Panc1 (cell line): ENCODE results near the gene RIPK3. TPM values are rescaled to one million over a fixed set of nuclear protein-coding genes. Genes with fewer than 3 reads are reported as not detected.
"Not testable (repeated sequence)": the region's sequence is repeated elsewhere in the genome, so short reads cannot be mapped to it uniquely, and the experiment has no call there.

Experiments used
- ATAC-seq: fragments of 200-7000 bp; cut with Tn5 transposase; 2 replicates; pipeline ENCODE4 v1.9.1; 2020; ENCODE audit warnings: mild to moderate bottlenecking, moderate library complexity
- BruUV-seq: library from RNA; stranded (reverse); fragments of 400-500 nt; replicated peaks from 2 replicates; lab custom pipeline; 2021; lab: Mats Ljungman, UMichigan
- CTCF ChIA-PET: fragments of 300-600 bp; sonication (Branson Sonifier 250); formaldehyde crosslinking; loops from one replicate; lab custom pipeline; 2022; ENCODE audit warnings: antibody characterized with exemption; lab: Charles Lee
- POLR2A ChIA-PET: fragments of 300-600 bp; sonication (Branson Sonifier 250); formaldehyde crosslinking; loops from one replicate; lab custom pipeline; 2022; ENCODE audit warnings: antibody characterized with exemption; lab: Charles Lee
- DNase-seq: peaks from one replicate; pipeline ENCODE4 v3.0.0-alpha.2; 2010; ENCODE audit warnings: low read depth, low spot score
- H3K27ac ChIP-seq: 2 replicates; pipeline ENCODE4 v1.5.1; 2011; ENCODE audit warnings: mild to moderate bottlenecking, low read length, inconsistent platforms
- H3K27me3 ChIP-seq: fragments of 200-500 bp; sonication (Bioruptor generic); 2 replicates; pipeline ENCODE4 v1.6.0; 2014; ENCODE audit warnings: low read length, inconsistent platforms; ENCODE audit not compliant: control insufficient read depth, insufficient read depth
- H3K36me3 ChIP-seq: fragments of 200-500 bp; sonication (Bioruptor generic); 2 replicates; pipeline ENCODE4 v1.5.1; 2014; ENCODE audit warnings: inconsistent platforms, mild to moderate bottlenecking, low read length, moderate library complexity; ENCODE audit not compliant: control insufficient read depth, insufficient read depth
- H3K4me1 ChIP-seq: 2 replicates; pipeline ENCODE4 v1.5.1; 2011; ENCODE audit warnings: inconsistent platforms, mild to moderate bottlenecking, low read length, moderate library complexity; ENCODE audit not compliant: control insufficient read depth, insufficient read depth
- H3K4me3 ChIP-seq, 2 experiments: 2 replicates each; pipeline ENCODE4 v1.5.1; 2011 to 2012; ENCODE audit warnings: low read depth in 2 of 2, low read length in 2 of 2, mild to moderate bottlenecking in 2 of 2, inconsistent platforms in 1 of 2, moderate library complexity in 1 of 2
- H3K9me3 ChIP-seq: fragments of 200-500 bp; sonication (Bioruptor generic); 2 replicates; pipeline ENCODE4 v1.5.1; 2014; ENCODE audit warnings: low read depth, mild to moderate bottlenecking, inconsistent platforms, low read length, moderate library complexity; ENCODE audit not compliant: control insufficient read depth, insufficient read depth
- POLR2AphosphoS5 ChIP-seq: IDR thresholded peaks from 2 replicates; pipeline ENCODE4 v1.6.1; 2012; ENCODE audit warnings: mild to moderate bottlenecking, low read depth, low read length, moderate library complexity
- REST ChIP-seq, 2 experiments: IDR thresholded peaks; 2 replicates each; pipeline ENCODE4 v1.6.1; 2011 to 2012; ENCODE audit warnings: low read depth in 2 of 2, control low read depth in 1 of 2, low read length in 1 of 2, mild to moderate bottlenecking in 1 of 2, moderate library complexity in 1 of 2; ENCODE audit not compliant: insufficient read depth in 1 of 2
- SIN3A ChIP-seq: IDR thresholded peaks from 2 replicates; pipeline ENCODE4 v1.6.1; 2012; ENCODE audit warnings: low read depth, mild to moderate bottlenecking, low read length, moderate library complexity, borderline replicate concordance; ENCODE audit not compliant: insufficient read depth
- TCF7L2 ChIP-seq: IDR thresholded peaks from 2 replicates; pipeline ENCODE4 v1.6.1; 2011; ENCODE audit warnings: mild to moderate bottlenecking, low read depth, low read length, inconsistent platforms
- in situ Hi-C: cut with HindIII; loops from 2 replicates; pipeline ENCODE4 v1.10.0; 2016; ENCODE audit warnings: low sequenced_read_pairs, low pct_unique_long_range_greater_than_20kb
- intact Hi-C: fragments of 100-400 bp; cut with micrococcal nuclease; formaldehyde crosslinking; loops from one replicate; pipeline ENCODE4 v1.10.0; 2022; ENCODE audit not compliant: unreplicated experiment
- total RNA-seq: library from RNA; stranded (reverse); gene quantifications from one replicate; pipeline ENCODE4 v1.2.1, GENCODE V29; 2021; ENCODE audit not compliant: unreplicated experiment
- TF ChIP-seq, protein P1 (sequence below): fragments of 450-650 bp; IDR thresholded peaks from 2 replicates; pipeline ENCODE4 v1.5.1; 2017; ENCODE audit warnings: mild to moderate bottlenecking

Gene RIPK3
- total RNA-seq, 1 experiment from 2014 or later = not detected

DNA sequence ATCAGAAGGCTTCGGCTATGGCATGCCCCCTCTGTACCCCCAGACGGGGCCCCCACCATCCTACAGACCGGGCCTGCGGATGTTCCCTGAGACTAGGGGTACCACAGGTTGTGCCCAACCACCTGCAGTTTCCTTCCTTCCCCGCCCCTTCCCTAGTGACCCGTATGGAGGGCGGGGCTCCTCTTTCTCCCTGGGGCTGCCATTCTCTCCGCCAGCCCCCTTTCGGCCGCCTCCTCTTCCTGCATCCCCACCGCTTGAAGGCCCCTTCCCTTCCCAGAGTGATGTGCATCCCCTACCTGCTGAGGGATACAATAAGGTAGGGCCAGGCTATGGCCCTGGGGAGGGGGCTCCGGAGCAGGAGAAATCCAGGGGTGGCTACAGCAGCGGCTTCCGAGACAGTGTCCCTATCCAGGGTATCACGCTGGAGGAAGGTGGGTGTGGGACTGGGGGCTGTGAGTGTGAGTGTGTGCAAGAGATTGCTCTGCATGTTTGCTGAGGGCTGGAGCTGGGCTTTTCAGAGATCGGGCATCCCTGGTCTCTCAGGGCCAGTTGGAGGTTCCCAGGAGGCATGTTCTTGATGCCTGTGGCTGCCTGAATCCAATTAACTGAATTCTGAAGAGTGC, 36.8 kb upstream of the RIPK3 start:
- ChIA-PET CTCF (no interaction called here), POLR2A (no interaction called here)
- Histone ChIP-seq H3K4me1 (no peaks in the 10 kb centered on the region), H3K27me3 (no peaks in the 10 kb centered on the region), H3K27ac (no peak overlapping the region), H3K36me3 (no peaks in the 10 kb centered on the region), H3K4me3 (no peak overlapping the region), H3K9me3 (no peaks in the 10 kb centered on the region)
- in situ Hi-C loops = no loop called here
- intact Hi-C loops = no loop called here
- DNase-seq = no peak
- TF ChIP-seq, protein P1, sequence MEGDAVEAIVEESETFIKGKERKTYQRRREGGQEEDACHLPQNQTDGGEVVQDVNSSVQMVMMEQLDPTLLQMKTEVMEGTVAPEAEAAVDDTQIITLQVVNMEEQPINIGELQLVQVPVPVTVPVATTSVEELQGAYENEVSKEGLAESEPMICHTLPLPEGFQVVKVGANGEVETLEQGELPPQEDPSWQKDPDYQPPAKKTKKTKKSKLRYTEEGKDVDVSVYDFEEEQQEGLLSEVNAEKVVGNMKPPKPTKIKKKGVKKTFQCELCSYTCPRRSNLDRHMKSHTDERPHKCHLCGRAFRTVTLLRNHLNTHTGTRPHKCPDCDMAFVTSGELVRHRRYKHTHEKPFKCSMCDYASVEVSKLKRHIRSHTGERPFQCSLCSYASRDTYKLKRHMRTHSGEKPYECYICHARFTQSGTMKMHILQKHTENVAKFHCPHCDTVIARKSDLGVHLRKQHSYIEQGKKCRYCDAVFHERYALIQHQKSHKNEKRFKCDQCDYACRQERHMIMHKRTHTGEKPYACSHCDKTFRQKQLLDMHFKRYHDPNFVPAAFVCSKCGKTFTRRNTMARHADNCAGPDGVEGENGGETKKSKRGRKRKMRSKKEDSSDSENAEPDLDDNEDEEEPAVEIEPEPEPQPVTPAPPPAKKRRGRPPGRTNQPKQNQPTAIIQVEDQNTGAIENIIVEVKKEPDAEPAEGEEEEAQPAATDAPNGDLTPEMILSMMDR = no peak
- TF ChIP-seq REST (IDR thresholded peaks at IDR 0.05; ENCODE audit: insufficient read depth in 1 of 2, low read depth in 2 of 2, low read length in 1 of 2) = no peak
- TF ChIP-seq TCF7L2 = no peak
- TF ChIP-seq SIN3A = no peak
- TF ChIP-seq POLR2AphosphoS5 = no peak
- BruUV-seq = no TSS peak
- no peak for ATAC-seq

- Histone ChIP-seq H3K4me1 (no peaks in the 10 kb centered on the region), H3K27ac (no peak overlapping the region), H3K4me3 (no peak overlapping the region), H3K27me3 (no peaks in the 10 kb centered on the region), H3K36me3 (no peaks in the 10 kb centered on the region), H3K9me3 (no peaks in the 10 kb centered on the region)
- DNase-seq = no peak
- ChIA-PET CTCF (no interaction called here), POLR2A (no interaction called here)
- intact Hi-C loops (no loop called here), in situ Hi-C loops (no loop called here)
- TF ChIP-seq SIN3A (no peak), POLR2AphosphoS5 (no peak), TCF7L2 (no peak)
- TF ChIP-seq, protein P1 = no peak
- no peak for ATAC-seq
- no TSS peak for BruUV-seq
These were observed 33.1 kb upstream of the RIPK3 start for GRCh38 chr14:24372701-24373416.

GRCh38 chr14:24371605-24372004, 31.8 kb upstream of the RIPK3 start:
- DNase-seq, H3K27ac ChIP-seq, ATAC-seq, BruUV-seq, intact Hi-C loops, H3K36me3 ChIP-seq, in situ Hi-C loops, H3K4me3 ChIP-seq, H3K4me1 ChIP-seq, H3K9me3 ChIP-seq, H3K27me3 ChIP-seq: not testable (repeated sequence)
- ChIA-PET POLR2A (interaction anchor here (0.5 kb wide), 1 partner anchor 64 kb away, joined by 4 read pairs; no protein-coding TSS in a partner anchor), CTCF (interaction anchor here (1.0 kb wide), 1 partner anchor 60 kb away, joined by 3 read pairs; no protein-coding TSS in a partner anchor)
